Nephron (organoid): ENCODE data around the gene NPBWR2.

Experiments
- H3K27ac Mint-ChIP-seq, 3 experiments: 2 replicates each; pipeline ENCODE4 v1.8.0; 2020; ENCODE audit warnings: mixed read lengths in 3 of 3, mild to moderate bottlenecking in 2 of 3, moderate library complexity in 1 of 3
- H3K27me3 Mint-ChIP-seq: 2 replicates; pipeline ENCODE4 v1.8.0; 2021; ENCODE audit warnings: low read depth, mild to moderate bottlenecking, moderate library complexity, mixed read lengths
- H3K36me3 Mint-ChIP-seq: 2 replicates; pipeline ENCODE4 v1.8.0; 2020; ENCODE audit warnings: low read depth, mixed read lengths
- H3K4me1 Mint-ChIP-seq: 2 replicates; pipeline ENCODE4 v1.8.0; 2020; ENCODE audit warnings: mixed read lengths
- H3K4me3 Mint-ChIP-seq, 3 experiments: 2 replicates each; pipeline ENCODE4 v1.8.0; 2020; ENCODE audit warnings: mild to moderate bottlenecking in 3 of 3, mixed read lengths in 3 of 3, moderate library complexity in 2 of 3
- H3K9me3 Mint-ChIP-seq: 2 replicates; pipeline ENCODE4 v1.8.0; 2020; ENCODE audit warnings: mixed read lengths
- TF ChIP-seq, protein P1 (sequence below), 3 experiments: fragments of 200-600 bp; sonication (generic); IDR thresholded peaks; one replicate each; pipeline ENCODE4 v1.5.0; 2021; ENCODE audit warnings: antibody characterized with exemption in 3 of 3; ENCODE audit not compliant: unreplicated experiment in 3 of 3

Gene NPBWR2

GRCh38 chr20:64100946-64101688 is 6.2 kb downstream of the NPBWR2 start:
- TF ChIP-seq, protein P1, sequence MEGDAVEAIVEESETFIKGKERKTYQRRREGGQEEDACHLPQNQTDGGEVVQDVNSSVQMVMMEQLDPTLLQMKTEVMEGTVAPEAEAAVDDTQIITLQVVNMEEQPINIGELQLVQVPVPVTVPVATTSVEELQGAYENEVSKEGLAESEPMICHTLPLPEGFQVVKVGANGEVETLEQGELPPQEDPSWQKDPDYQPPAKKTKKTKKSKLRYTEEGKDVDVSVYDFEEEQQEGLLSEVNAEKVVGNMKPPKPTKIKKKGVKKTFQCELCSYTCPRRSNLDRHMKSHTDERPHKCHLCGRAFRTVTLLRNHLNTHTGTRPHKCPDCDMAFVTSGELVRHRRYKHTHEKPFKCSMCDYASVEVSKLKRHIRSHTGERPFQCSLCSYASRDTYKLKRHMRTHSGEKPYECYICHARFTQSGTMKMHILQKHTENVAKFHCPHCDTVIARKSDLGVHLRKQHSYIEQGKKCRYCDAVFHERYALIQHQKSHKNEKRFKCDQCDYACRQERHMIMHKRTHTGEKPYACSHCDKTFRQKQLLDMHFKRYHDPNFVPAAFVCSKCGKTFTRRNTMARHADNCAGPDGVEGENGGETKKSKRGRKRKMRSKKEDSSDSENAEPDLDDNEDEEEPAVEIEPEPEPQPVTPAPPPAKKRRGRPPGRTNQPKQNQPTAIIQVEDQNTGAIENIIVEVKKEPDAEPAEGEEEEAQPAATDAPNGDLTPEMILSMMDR (IDR thresholded peaks at IDR 0.05; ENCODE audit: unreplicated experiment in 3 of 3): no peak
- Mint-ChIP-seq H3K27me3 (peaks cover 56% of the 10 kb centered on the region), H3K9me3 (peaks cover 3% of the 10 kb centered on the region), H3K4me3 (peak overlapping the region in 2 of 3 experiments; percentile 46 to 50), H3K4me1 (no peaks in the 10 kb centered on the region), H3K27ac (no peak overlapping the region), H3K36me3 (peaks cover 5% of the 10 kb centered on the region)

DNA sequence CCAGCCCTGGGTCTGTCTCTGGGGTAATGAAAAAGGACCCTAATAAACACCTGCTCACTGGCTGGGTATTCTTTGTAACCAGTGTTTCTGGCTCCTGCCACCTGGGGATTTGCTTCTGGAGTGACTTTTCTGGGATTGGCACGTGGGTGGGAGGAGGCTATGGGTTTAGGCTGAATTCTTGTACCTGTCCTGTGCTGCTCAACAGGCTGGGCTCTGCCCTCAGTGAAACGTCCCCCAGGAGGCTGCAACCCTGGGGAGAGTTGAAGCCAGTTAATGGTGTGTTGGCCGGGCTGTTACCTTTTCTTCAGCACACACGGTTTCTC is 6.8 kb downstream of the NPBWR2 start:
- H3K27ac Mint-ChIP-seq: no peak overlapping the region
- peaks cover 56% of the 10 kb centered on the region for H3K27me3 Mint-ChIP-seq
- no peaks in the 10 kb centered on the region for H3K4me1 Mint-ChIP-seq
- TF ChIP-seq, protein P1 (IDR thresholded peaks at IDR 0.05; ENCODE audit: unreplicated experiment in 3 of 3): no peak
- peaks cover 5% of the 10 kb centered on the region for H3K36me3 Mint-ChIP-seq
- peaks cover 3% of the 10 kb centered on the region for H3K9me3 Mint-ChIP-seq
- no peak overlapping the region for H3K4me3 Mint-ChIP-seq

DNA sequence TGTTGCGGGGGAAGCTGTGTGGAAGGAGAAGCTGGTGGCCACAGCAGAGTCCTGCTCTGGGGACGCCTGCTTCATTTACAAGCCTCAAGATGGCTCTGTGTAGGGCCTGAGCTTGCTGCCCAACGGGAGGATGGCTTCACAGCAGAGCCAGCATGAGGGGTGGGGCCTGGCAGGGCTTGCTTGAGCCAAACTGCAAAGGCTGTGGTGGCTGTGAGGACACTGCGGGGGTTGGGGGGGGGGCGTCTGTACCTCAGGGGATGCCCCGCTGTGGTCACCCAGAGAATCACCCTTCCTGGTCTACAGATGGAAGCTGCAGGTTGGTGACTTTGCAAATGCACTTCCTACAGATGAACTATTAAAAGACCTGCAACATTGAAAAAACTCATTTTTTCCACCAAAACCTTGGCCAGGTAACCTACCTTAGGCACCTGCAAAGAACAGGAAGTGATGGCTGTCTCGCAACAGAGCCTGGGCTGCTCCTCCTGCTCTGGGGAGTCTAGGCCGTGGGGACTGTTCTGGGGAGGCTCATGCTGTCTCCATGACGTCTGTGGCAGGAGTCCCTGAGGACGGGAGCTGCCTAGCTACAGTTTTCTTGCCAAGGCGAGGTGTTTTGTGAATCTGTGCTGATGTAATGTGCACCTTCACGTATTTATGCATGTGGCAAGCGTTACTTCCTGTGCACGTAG is 7.3 kb downstream of the NPBWR2 start:
- TF ChIP-seq, protein P1 (IDR thresholded peaks at IDR 0.05; ENCODE audit: unreplicated experiment in 3 of 3): no peak
- H3K27me3 Mint-ChIP-seq: peaks cover 56% of the 10 kb centered on the region
- H3K4me1 Mint-ChIP-seq: no peaks in the 10 kb centered on the region
- peaks cover 5% of the 10 kb centered on the region for H3K36me3 Mint-ChIP-seq
- no peak overlapping the region for H3K4me3 Mint-ChIP-seq
- H3K27ac Mint-ChIP-seq: no peak overlapping the region
- H3K9me3 Mint-ChIP-seq: peaks cover 3% of the 10 kb centered on the region

DNA sequence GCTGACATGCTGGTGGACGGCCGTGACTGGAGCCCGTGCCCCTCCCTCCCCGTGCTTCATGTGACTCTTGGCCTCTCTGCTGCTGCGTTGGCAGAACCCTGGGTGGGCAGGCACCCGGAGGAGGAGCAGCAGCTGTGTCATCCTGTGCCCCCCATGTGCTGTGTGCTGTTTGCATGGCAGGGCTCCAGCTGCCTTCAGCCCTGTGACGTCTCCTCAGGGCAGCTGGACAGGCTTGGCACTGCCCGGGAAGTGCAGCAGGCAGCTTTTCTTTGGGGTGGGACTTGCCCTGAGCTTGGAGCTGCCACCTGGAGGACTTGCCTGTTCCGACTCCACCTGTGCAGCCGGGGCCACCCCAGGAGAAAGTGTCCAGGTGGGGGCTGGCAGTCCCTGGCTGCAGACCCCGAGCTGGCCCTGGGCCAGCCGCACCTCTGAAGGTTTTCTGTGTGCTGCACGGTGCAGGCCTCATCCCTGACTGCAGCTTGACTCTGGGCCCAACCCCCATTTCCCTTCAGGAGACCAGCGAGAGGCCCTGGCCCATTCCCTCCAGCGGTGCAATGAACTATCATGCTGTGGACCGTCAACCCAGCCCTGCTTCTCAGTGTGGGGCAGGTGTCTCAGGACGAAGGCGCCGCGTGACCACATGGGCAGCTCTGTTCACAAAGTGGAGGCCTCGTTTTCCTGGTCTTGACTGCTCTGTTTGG is 8.1 kb downstream of the NPBWR2 start:
- TF ChIP-seq, protein P1 (IDR thresholded peaks at IDR 0.05; ENCODE audit: unreplicated experiment in 3 of 3): no peak
- Mint-ChIP-seq H3K4me1 (no peaks in the 10 kb centered on the region), H3K9me3 (peaks cover 3% of the 10 kb centered on the region), H3K27ac (no peak overlapping the region), H3K36me3 (peaks cover 5% of the 10 kb centered on the region), H3K27me3 (peaks cover 55% of the 10 kb centered on the region), H3K4me3 (no peak overlapping the region)

DNA sequence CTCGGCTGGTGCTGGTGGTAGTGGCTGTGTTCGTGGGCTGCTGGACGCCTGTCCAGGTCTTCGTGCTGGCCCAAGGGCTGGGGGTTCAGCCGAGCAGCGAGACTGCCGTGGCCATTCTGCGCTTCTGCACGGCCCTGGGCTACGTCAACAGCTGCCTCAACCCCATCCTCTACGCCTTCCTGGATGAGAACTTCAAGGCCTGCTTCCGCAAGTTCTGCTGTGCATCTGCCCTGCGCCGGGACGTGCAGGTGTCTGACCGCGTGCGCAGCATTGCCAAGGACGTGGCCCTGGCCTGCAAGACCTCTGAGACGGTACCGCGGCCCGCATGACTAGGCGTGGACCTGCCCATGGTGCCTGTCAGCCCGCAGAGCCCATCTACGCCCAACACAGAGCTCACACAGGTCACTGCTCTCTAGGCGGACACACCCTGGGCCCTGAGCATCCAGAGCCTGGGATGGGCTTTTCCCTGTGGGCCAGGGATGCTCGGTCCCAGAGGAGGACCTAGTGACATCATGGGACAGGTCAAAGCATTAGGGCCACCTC is 8.8 kb downstream of the NPBWR2 start:
- H3K36me3 Mint-ChIP-seq: peaks cover 5% of the 10 kb centered on the region
- TF ChIP-seq, protein P1 (IDR thresholded peaks at IDR 0.05; ENCODE audit: unreplicated experiment in 3 of 3): no peak

More for the DNA sequence above, 8.8 kb downstream of the NPBWR2 start:
- Mint-ChIP-seq H3K27ac (no peak overlapping the region), H3K9me3 (peaks cover 3% of the 10 kb centered on the region), H3K4me1 (no peaks in the 10 kb centered on the region), H3K27me3 (peaks cover 48% of the 10 kb centered on the region), H3K4me3 (no peak overlapping the region)
